Thyroid gland (tissue), 4 donors: Measurements from ENCODE around the gene NPM1.

Source experiments
- CTCF ChIP-seq, 6 experiments: fragments of 200-600 bp in 3 of 6; fragments of 450-650 bp in 3 of 6; sonication (generic) in 3 of 6; IDR thresholded peaks; one replicate each; pipeline ENCODE4 v1.5.1; 2016 to 2019; ENCODE audit warnings: antibody characterized with exemption in 6 of 6, mild to moderate bottlenecking in 2 of 6, inconsistent platforms in 1 of 6, moderate library complexity in 1 of 6
- POLR2A ChIP-seq, 2 donors: fragments of 450-650 bp; IDR thresholded peaks; one replicate each; pipeline ENCODE4 v1.6.1; 2017; ENCODE audit warnings: antibody characterized with exemption in 2 of 2, mild to moderate bottlenecking in 2 of 2, moderate library complexity in 1 of 2

- TF ChIP-seq CTCF (IDR thresholded peaks at IDR 0.05) = no peak
- no peak for TF ChIP-seq POLR2A (IDR thresholded peaks at IDR 0.05)
Observed at GRCh38 chr5:171401167-171401947, 13.7 kb downstream of the NPM1 start.
